Osteocyte (in vitro differentiated cells): ENCODE measurements around the gene ISL1. TPM values are rescaled to one million over a fixed set of nuclear protein-coding genes. Genes with fewer than 3 reads are reported as not detected.

ENCODE experiments used
- DNase-seq: peaks from one replicate; pipeline ENCODE4 v3.0.0; 2021; ENCODE audit warnings: mixed read lengths; ENCODE audit not compliant: unreplicated experiment; ENCODE audit errors: extremely low spot score
- H3K27ac Mint-ChIP-seq: one replicate; pipeline ENCODE4 v1.8.0; 2021; ENCODE audit warnings: mild to moderate bottlenecking, mixed read lengths; ENCODE audit not compliant: unreplicated experiment
- H3K27me3 Mint-ChIP-seq: one replicate; pipeline ENCODE4 v1.8.0; 2021; ENCODE audit warnings: mixed read lengths; ENCODE audit not compliant: unreplicated experiment
- H3K36me3 Mint-ChIP-seq: one replicate; pipeline ENCODE4 v1.8.0; 2021; ENCODE audit warnings: mixed read lengths; ENCODE audit not compliant: unreplicated experiment
- H3K4me1 Mint-ChIP-seq: one replicate; pipeline ENCODE4 v1.8.0; 2021; ENCODE audit warnings: mixed read lengths; ENCODE audit not compliant: unreplicated experiment
- H3K4me3 Mint-ChIP-seq: one replicate; pipeline ENCODE4 v1.8.0; 2021; ENCODE audit warnings: mild to moderate bottlenecking, moderate library complexity, mixed read lengths; ENCODE audit not compliant: unreplicated experiment
- H3K9me3 Mint-ChIP-seq: one replicate; pipeline ENCODE4 v1.8.0; 2021; ENCODE audit warnings: mixed read lengths; ENCODE audit not compliant: unreplicated experiment
- CTCF ChIP-seq: fragments of 200-600 bp; sonication (generic); IDR thresholded peaks from 2 replicates; pipeline ENCODE4 v1.5.0; 2021; ENCODE audit warnings: antibody characterized with exemption, mild to moderate bottlenecking, moderate library complexity
- total RNA-seq: library from RNA; stranded (reverse); gene quantifications from 2 replicates; pipeline ENCODE4 v1.2.1, GENCODE V29; 2021

Gene ISL1
- total RNA-seq, 1 donor from 2014 or later, result not detected

- H3K4me3 Mint-ChIP-seq, result no peak overlapping the region
- H3K4me1 Mint-ChIP-seq, result peaks cover 4% of the 10 kb centered on the region
- no peaks in the 10 kb centered on the region for H3K9me3 Mint-ChIP-seq
- H3K27me3 Mint-ChIP-seq, result peaks cover 92% of the 10 kb centered on the region
- DNase-seq, result no peak
- no peak for TF ChIP-seq CTCF
- H3K27ac Mint-ChIP-seq, result no peak overlapping the region
- H3K36me3 Mint-ChIP-seq, result no peaks in the 10 kb centered on the region
These were observed 11.4 kb downstream of the ISL1 start for GRCh38 chr5:51394609-51395008.

- no peak for DNase-seq
- Mint-ChIP-seq H3K4me3 (no peak overlapping the region), H3K4me1 (peaks cover 2% of the 10 kb centered on the region), H3K27ac (no peak overlapping the region), H3K36me3 (no peaks in the 10 kb centered on the region), H3K27me3 (peaks cover 93% of the 10 kb centered on the region), H3K9me3 (no peaks in the 10 kb centered on the region)
- no peak for TF ChIP-seq CTCF
These were observed 12.0 kb downstream of the ISL1 start for GRCh38 chr5:51395245-51395644.

- Mint-ChIP-seq H3K4me3 (no peak overlapping the region), H3K4me1 (peaks cover 2% of the 10 kb centered on the region), H3K27me3 (peaks cover 91% of the 10 kb centered on the region), H3K36me3 (no peaks in the 10 kb centered on the region), H3K9me3 (no peaks in the 10 kb centered on the region), H3K27ac (no peak overlapping the region)
- DNase-seq, result no peak
- no peak for TF ChIP-seq CTCF
These were observed 12.6 kb downstream of the ISL1 start for GRCh38 chr5:51395666-51396356.

- peaks cover 2% of the 10 kb centered on the region for H3K4me1 Mint-ChIP-seq
- no peaks in the 10 kb centered on the region for H3K9me3 Mint-ChIP-seq
- DNase-seq, result no peak
- no peaks in the 10 kb centered on the region for H3K36me3 Mint-ChIP-seq
- no peak overlapping the region for H3K27ac Mint-ChIP-seq
- H3K27me3 Mint-ChIP-seq, result peaks cover 88% of the 10 kb centered on the region
- no peak overlapping the region for H3K4me3 Mint-ChIP-seq
- no peak for TF ChIP-seq CTCF
These were observed 13.5 kb downstream of the ISL1 start for GRCh38 chr5:51396797-51397196.

GRCh38 chr5:51397996-51398395 lies 14.7 kb downstream of the ISL1 start:
- no peak for DNase-seq
- H3K9me3 Mint-ChIP-seq, result no peaks in the 10 kb centered on the region
- no peak overlapping the region for H3K4me3 Mint-ChIP-seq
- H3K4me1 Mint-ChIP-seq, result peaks cover 2% of the 10 kb centered on the region
- TF ChIP-seq CTCF, result no peak
- H3K36me3 Mint-ChIP-seq, result no peaks in the 10 kb centered on the region
- H3K27ac Mint-ChIP-seq, result no peak overlapping the region
- peaks cover 80% of the 10 kb centered on the region for H3K27me3 Mint-ChIP-seq
